Colon (tissue), 2 donors: ENCODE data around the gene SLC36A2.
"Not testable (repeated sequence)": the region's sequence is repeated elsewhere in the genome, so short reads cannot be mapped to it uniquely, and the experiment has no call there.

Source experiments
- FAIRE-seq: peaks from 2 replicates; lab custom pipeline; 2012; peaks lifted over from hg19 to GRCh38; lab: Jason Lieb, UNC
- donor health status: control.
- donor health status: control.

Gene SLC36A2

DNA sequence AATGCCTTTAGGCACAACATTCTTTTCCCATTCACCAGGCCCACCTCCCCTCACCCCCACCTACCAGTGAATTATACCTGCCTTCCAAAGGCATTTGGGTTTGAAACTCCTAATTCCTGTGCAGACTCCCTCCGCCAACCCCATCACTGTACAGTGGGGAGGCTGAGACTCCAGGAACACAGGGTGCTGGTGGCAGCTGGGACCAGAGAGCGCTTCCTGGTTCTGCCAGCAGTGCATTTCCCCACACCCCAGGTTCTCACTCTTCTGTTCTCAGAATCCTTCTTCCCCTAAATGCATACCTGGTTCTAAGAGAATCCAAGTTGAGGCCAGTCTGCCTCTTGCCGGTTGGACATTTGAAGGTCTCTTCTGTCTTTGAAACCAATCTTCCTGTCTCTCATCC lies 21.1 kb downstream of the SLC36A2 start:
- FAIRE-seq, result no peak

DNA sequence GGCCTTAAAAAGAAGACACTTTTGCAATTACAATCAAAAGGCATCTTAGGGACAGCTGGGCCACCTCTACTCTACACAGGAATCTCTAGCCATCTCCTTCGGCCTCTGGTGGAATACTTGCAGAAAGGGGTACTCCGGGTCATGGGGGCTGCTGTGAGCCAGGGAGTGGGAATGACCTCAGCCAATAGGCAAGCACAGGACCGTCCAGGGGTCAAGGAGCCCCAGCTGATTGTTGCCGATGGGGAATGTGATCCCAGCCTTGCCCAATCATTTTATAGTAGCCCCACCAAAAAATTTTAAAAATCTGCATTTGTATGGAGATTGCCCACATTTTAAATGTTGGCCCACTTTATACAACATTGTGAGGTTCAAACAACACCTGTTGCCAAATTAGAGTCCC lies 26.9 kb downstream of the SLC36A2 start:
- FAIRE-seq, result no peak

DNA sequence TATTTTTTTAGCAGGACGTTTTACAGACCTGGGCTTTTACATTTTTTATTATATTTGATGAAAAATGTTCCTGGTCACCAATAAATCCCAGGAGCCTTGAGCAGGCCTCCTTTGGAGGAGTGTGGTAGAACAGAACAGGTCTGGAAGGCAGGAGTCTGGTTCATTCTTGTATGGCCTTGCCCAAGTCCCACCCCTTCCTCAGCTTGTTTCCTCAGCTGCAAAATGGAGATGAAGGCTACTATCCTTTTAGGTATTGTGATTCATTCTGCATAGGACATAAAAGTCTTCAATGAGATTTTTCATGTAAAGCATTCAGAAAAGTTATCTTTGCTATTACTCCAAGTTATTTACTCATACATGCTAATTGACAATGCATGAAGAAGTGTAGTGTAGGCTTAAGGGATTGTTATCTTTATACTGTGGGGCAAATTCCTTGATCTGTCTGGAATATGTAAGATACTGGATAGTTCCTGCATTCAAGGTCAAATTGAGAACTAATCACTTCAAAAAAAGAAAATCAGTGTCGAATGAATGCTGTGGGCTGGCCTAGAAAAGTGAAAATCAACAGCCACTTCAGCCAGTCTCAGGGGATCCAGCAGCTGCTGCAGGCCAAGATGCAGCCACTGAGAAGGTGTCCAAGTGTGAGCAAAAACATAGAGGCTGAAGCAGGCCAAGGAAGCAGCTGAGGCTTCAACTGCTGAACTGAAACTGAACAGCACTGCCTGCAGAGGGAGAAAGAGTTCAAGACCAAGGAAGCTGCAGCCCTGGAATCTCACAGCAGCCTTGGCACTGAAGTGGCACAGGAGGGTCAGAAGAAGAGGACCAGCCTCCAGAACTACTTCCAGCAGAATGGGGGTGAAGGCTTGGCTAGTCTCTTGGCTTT lies 28.3 kb downstream of the SLC36A2 start:
- no peak for FAIRE-seq

DNA sequence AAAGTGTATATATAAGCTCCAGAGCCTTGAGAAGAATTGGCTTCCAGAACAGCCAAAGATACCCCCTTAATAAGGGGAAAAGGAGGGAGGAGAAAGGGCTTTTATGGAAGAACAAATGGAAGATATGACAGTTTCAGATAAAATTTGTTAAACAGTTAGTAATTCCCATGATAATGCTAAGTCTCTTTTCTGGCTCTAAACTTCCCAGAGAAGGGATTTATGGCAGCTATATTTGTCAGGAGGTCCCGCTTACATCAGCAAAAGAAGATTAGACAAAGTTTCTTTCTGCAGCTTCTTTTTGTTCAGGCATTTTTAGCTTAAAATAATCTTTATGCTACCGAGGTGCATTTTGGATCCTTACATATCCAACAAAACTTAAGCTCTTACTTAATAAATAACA lies 29.5 kb downstream of the SLC36A2 start:
- FAIRE-seq, result no peak

DNA sequence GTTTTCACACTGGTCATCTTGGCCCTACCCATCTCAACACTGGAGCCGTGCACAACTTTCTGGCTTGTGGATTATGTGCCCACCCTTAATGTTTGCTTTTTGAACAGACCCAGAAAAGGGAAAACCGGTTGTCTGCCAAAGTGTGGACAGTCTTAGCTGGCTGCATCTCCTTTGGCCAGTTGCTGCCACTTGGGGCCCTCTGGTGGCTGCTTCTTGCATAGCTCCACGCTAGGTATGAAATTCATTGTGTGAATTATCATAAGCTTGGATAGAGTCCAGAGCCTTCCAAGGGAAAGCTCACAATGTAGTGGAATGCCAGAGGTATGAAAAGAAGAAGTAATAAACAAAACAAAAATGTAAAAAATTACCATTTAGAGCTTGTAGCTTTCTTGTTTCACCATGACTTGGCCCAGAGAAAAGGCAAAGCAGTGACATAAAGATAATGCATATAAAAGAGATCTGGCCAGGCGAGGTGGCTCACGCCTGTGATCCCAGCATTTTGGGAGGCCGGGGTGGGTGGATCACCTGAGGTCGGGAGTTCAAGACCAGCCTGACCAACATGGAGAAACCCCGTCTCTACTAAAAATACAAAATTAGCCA lies 31.3 kb downstream of the SLC36A2 start:
- no peak for FAIRE-seq

DNA sequence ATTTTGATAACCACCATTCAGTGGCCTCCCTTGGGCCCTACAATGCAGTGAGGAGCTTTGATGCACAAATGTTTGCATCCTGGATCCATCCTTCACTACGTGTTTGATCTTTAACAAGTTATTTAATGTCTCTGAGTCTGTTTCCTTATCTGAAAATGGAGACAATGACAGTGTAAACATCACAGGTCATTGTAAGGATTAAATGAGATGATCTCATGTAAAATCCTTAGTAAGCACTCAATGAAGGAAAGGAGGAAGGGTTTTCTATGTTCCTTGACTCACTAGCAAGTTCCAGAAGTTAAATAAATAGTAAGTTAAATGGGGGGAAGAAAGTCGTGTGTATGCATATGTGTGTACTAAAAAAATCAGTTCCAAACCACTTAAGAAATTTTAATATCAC lies 34.0 kb downstream of the SLC36A2 start:
- no peak for FAIRE-seq

DNA sequence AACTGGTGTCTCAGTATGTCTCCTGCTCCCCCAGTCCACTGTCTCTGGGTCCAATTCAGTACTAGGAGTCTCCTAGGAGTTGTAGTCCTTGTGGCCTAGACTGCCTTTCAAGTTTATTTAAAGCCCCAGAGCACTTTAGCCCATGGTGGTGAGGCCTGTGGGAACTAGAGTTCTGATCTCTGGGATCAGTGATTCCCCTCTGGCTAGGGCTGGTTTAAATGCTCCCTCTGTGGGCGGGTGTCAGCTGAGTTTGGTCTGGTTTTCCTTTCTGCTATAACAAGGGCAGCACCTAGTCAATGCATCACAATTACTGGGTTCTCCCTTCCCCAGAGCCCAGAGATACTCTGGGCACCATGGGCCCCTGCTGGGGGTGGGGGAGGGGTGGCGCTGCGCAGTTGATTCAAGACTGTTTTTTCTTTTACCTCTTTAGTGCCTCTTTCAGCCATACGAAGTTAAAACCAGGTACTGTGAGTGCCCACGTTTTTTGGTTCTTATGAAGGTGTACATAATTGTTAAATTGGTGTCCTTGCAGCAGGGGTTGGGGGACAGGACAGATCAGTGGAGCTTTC lies 34.5 kb downstream of the SLC36A2 start:
- no peak for FAIRE-seq

DNA sequence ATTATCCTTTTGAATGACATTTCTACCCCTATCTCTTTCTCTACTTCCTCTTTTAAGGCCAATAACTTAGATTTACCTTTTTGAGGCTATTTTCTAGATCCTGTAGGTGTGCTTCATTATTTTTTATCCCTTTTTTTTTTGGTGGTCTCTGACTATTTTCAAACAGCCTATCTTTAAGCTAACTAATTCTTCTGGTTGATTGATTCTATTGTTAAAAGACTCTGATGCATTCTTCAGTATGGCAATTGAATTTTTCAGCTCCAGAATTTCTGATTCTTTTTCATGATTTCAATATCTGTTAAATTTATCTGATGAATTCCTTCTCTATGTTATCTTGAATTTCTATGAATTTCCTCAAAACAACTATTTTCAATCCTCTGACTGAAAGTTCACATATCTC lies 36.4 kb downstream of the SLC36A2 start:
- FAIRE-seq, result no peak

DNA sequence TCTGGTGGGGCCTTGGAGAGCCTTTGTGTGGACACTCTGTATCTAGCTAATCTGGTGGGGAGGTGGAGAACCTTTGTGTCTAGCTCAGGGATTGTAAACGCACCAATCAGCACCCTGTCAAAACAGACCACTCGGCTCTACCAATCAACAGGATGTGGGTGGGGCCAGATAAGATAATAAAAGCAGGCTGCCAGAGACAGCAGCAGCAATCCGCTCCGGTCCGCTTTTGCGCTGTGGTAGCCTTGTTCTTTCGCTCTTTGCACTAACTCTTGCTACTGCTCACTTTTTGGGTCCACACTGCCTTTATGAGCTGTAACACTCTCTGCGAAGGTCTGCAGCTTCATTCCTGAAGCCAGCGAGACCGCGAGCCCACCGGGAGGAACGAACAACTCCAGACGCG lies 37.5 kb downstream of the SLC36A2 start:
- not testable (repeated sequence) for FAIRE-seq

DNA sequence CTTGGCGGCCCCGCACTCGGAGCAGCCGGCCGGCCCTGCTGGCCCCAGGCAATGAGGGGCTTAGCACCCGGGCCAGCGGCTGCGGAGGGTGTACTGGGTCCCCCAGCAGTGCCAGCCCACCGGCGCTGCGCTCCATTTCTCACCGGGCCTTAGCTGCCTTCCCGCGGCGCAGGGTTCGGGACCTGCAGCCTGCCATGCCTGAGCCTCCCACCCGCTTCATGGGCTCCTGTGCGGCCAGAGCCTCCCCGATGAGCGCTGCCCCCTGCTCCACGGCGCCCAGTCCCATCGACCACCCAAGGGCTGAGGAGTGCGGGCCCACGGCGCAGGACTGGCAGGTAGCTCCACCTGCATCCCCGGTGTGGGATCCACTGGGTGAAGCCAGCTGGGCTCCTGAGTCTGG lies 38.1 kb downstream of the SLC36A2 start:
- FAIRE-seq, result not testable (repeated sequence)

DNA sequence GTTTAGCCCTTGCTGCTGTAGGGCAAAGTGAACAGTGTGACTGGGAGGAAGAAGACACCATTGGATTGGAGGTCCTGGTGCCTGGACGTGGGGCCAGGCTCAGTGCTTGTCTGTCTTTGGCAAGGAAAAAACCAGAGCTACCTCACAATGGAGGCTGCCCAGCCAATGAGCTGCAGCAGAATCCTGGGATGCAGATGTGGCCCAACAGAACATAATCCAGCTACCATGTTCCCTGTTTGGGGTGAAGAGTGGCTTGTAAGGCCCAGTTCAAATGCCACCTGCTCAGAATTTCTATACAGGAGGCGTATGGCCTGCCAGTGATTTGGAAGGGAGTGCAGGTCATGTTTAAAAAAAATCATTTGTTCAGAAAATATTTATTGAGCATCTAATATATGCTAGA lies 43.7 kb downstream of the SLC36A2 start, which contains the start of gene SLC36A3:
SLC36A3 (minus strand) TSS at position 101 of the 400 bp plus-strand sequence. CDS start 412 bp downstream, outside the sequence.
- no peak for FAIRE-seq

DNA sequence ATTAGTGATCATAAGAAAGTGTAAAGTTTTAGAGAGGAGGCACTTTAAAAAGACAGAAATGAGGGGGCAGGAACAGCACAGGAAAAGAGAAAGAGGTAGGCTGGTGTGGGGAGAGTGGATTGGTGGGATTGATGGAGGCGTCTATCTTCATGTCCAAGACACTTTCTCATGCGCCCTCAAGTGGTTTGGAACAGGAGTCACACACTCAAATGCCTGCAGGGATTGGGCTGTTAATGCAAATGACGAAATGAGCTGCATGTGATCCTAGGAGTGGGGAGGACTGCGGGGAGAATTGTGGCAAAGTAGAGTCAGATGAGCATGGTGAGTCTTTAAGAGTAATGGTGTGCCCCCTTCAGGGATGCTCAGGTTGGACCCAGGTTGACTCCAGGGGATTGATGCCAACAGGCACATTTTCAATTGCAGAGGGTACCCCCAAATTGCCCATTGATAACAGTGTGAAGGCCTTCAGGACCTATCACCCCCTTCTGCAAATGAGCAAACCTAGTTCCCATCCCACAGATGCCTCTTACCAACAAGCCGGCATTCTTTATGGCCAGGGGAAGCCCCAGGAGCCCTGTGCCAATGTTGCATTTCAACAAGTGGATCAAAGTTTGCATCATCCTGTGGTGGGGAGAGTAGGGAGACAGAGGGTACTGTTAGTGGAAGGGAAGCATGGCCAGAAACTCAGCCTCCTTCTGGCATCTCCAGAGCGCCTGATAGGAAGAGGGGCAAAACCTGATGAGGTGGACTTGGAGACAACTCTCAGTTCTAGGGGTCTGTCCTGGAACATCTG lies 49.1 kb downstream of the SLC36A2 start:
- no peak for FAIRE-seq

DNA sequence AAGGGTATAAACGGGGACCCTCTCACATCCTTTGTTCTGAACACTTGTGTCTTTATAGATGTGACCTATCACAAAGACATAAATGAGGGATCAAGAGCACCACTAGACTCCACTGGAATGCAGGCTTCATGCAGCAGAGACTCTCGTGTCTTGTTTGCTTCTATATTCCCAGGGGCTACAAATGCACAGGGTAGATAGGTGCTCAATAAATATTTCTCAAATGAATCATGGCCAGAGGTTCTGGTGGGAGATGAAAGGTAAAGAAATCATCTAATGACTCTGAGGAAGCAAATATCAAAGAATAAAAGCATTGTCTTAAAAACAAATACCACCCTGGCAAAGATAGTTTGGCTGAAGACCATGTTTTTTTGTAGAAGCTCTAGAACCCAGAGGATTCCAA lies 50.4 kb downstream of the SLC36A2 start:
- FAIRE-seq, result no peak

DNA sequence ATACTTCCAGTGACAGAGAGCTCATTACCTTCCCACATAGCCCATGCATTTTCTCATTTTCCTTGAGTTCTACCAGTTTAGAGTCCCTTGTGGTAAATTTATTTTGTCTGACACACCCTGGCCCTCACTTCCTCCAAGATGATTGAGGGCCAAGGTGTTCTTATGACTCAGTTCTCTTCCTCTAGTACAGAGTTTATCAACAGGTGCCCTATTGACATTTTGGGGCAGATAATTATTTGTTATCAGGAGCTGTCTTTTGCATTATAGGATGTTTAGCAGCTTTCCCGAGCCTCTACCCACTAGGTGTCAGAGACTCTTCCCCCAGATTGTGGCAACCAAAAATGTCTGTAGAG lies 50.9 kb downstream of the SLC36A2 start:
- no peak for FAIRE-seq

DNA sequence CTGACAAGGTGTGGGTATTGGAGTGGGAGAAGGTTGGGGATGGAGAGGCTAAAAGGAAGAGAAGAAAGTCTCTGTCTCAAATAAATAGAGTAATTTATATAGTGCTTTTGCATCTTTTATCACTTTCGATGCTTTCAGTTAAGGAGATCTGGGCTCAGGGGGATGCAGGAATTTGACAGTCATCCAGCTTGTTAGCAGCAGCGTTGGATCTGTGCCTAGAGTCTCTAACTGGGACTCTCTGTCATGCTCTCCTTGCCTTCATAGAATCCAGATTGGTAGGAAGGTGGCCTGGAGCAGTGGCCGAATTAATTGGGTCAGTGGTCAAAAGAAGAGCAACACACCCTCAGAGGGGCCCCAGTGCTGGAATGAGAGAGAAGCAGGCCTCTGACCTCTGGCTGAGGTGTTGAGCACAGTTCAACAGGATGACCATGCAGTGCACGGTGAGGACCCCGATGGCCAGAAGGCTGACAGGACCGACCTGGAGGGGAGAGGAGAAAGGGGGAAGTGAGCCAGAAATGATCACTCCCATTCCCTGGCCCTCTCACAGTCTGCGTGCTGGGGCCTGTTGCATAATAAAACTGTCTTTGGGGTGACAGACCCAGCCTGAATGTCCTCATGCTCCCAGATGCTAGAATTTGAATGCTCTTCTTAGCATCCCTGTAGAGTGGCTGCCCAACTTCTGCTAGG lies 51.4 kb downstream of the SLC36A2 start:
- no peak for FAIRE-seq

DNA sequence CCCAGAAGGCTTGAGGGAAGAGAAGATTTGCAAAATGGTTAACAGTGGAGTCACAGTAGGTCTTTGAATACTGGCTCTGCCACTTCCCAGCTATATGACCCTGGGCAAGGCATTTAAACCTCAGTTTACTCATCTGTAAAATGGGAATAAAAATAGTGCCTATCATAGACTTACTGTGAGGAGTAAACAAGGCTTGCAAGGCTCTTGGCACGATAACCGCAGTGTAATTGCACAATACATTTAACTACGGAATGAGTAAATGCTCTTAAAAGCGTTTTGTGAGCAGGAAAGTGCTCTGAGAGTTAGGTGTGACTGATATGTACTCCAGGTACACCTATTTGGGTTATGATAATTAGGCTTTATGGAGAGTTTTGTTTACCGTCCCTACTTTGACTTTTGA lies 52.2 kb downstream of the SLC36A2 start:
- no peak for FAIRE-seq

DNA sequence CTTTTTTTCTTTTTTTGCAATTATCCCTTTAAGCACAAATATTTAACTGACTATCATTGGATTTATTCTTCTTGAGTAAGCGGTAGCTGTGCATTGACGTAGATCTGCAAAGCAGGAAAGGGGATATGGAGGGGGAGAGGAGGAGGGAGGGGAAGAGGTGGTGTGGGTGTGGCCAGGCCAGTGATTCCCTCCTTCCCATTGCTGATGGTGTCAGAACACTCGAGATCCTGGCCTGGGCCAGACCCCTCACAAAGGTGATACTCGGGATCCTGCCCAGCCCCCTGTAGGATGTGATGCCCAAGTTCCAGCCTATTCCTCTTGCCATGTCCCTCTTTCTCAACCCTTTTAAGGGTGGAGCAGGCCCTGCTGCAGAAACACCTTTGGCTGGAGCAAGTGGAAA lies 53.7 kb downstream of the SLC36A2 start:
- FAIRE-seq, result no peak

DNA sequence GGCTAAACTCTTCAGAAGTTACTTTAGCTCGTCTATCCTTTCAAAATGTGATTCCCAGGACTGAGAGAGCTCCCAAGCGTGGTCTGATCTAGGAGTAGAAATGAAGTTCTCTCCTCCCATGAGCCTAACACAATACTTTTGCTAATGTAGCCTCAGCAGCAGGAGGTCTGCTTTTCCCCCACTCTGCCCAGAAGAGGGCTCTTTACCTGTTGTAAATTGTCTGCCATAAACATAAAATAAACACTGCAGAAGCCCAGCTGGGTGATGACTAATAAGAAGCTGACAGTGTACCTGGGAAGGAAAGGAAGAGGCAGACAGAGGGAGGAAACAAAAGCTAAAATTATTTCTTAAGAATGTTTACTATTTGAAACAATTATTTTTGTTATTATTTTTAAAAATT lies 59.2 kb downstream of the SLC36A2 start:
- FAIRE-seq, result no peak

DNA sequence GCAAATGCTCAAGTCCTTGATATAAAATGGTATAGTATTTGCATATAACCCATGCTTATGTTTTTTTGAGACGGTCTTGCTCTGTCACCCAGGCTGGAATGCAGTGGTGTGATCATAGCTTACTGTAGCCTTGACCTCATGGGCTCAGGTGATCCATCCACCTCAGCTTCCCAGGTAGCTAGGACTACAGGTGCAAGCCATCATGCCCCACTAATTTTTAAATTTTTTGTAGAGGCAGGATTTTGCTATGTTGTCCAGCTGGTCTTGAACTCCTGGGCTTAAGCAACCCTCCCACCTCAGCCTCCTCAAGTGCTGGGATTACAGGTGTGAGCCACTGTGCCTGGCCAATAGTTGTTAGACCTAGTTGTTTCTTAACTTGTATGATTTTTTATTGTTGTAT lies 61.1 kb downstream of the SLC36A2 start:
- FAIRE-seq, result no peak

DNA sequence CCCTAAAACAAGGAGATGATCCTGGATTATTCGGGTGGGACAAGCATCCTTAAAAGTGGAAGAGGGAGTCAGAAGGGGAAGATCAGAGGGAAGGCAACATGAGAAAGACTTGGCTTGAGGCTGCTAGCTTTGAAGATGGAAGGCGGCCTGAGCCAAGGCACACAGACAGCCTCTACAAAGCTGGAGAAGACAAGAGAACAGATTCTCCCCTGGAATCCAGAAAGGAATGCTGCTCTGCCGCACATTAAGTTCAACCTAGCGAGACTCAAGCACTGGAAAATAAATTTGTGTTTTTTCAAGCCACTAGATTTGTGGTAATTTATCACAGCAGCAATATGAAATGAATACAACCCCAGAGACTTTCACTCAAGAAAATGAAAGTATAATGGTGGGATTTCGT lies 61.7 kb downstream of the SLC36A2 start:
- FAIRE-seq, result no peak

DNA sequence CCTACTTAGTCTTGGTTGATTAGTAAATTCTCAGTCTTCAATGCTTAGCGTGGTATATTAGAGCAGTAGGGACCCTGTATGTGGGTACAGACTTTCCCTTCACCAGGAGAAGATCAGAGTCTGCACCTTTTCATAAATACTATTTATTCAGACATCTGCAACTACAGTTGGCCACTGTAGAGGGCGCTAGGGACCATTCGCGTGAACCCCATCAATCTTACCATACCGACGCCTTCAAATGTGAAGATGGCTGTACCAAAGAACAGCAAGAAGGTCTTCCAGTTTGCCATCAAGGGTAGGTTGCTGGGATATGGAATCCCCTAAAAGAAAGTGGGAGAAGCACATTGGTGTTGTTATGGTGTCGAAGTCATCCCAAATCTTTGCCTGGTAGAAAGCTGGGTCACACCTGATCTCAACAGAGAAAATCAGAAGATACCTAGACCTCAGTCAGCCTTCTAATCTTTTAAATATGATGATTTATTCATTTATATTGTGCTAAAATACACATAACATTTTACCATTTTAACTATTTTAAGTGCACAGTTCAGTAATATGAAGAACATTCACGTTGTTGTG lies 62.9 kb downstream of the SLC36A2 start:
- no peak for FAIRE-seq
